ENCODE data around the gene TICAM2. TPM values are rescaled to one million over a fixed set of nuclear protein-coding genes. Genes with fewer than 3 reads are reported as not detected.

TICAM2 gene
- total RNA-seq, 1 experiment from 2014 or later = 0.24 TPM

DNA sequence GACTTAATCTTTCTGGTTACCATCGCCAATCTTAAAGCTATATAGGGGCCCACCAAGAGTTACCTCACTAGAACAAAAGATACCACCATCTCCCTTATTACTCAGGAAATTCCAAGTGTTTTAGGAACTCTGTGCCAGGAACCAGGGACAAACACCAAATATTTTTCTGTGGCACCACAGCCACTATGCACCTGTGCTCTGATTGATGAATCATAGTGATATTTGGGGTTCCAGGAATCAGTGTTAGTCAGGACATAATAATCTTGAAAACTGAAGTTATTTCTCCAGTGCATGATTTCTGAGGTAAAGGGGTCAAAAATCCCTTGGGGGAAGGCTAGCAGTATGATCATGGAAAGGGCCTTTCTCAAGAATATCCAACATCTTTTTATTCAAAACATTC is 33.7 kb upstream of the TICAM2 start:
- no peaks in the 10 kb centered on the region for H3K9me3 Mint-ChIP-seq
- H2BK12ac ChIP-seq (ENCODE audit: insufficient read length, low read depth, low read length) = no peak overlapping the region

More for the DNA sequence above, 33.7 kb upstream of the TICAM2 start:
- Histone ChIP-seq H2AK5ac (ENCODE audit: insufficient read length, low read length) (no peak overlapping the region), H3K4me1 (ENCODE audit: insufficient read depth, low read length) (no peaks in the 10 kb centered on the region), H4K20me1 (ENCODE audit: control insufficient read depth, insufficient read depth, insufficient read length) (no peaks in the 10 kb centered on the region), H2AFZ (ENCODE audit: low read length) (no peak overlapping the region), H3K4ac (ENCODE audit: low read depth, low read length) (no peak overlapping the region), H2BK120ac (ENCODE audit: low read depth, low read length, poor library complexity, severe bottlenecking) (no peak overlapping the region), H3K18ac (ENCODE audit: insufficient read length, low read depth, low read length) (no peak overlapping the region), H3K79me1 (ENCODE audit: insufficient read depth, low read depth, low read length, poor library complexity, severe bottlenecking) (no peaks in the 10 kb centered on the region), H3K27ac (ENCODE audit: insufficient read length, low read depth, low read length) (no peak overlapping the region), H3T11ph (ENCODE audit: low read length) (no peak overlapping the region), H2BK15ac (ENCODE audit: low read depth, low read length) (no peak overlapping the region), H4K91ac (ENCODE audit: insufficient read length, low read depth, low read length) (no peak overlapping the region), H4K8ac (replicated peaks; ENCODE audit: insufficient read length, low read depth, low read length) (no peak overlapping the region), H3K9me3 (ENCODE audit: control insufficient read depth, low read depth, low read length) (no peaks in the 10 kb centered on the region), H3K14ac (ENCODE audit: insufficient read depth, low read length) (no peak overlapping the region), H3K23me2 (ENCODE audit: insufficient read length, low read depth, low read length, poor library complexity, severe bottlenecking) (no peaks in the 10 kb centered on the region), H2BK20ac (ENCODE audit: low read depth, low read length, poor library complexity, severe bottlenecking) (no peak overlapping the region), H2BK5ac (ENCODE audit: insufficient read length, low read length) (no peak overlapping the region), H3K56ac (ENCODE audit: insufficient read length, low read depth, low read length) (no peak overlapping the region), H3K4me2 (ENCODE audit: insufficient read depth, insufficient read length, low read length) (no peak overlapping the region), H4K5ac (ENCODE audit: insufficient read length, low read depth, low read length) (no peak overlapping the region), H3K79me2 (ENCODE audit: insufficient read depth, low read length) (no peaks in the 10 kb centered on the region), H3K23ac (ENCODE audit: insufficient read length, low read depth, low read length) (no peak overlapping the region), H3K27me3 (ENCODE audit: insufficient read depth, low read length) (peaks cover 2% of the 10 kb centered on the region; the same call in 1 of the 2 replicates), H3K9ac (ENCODE audit: extremely low read depth, insufficient read length, low read length) (no peak overlapping the region)
- no peaks in the 10 kb centered on the region for H3K36me3 Mint-ChIP-seq (ENCODE audit: insufficient read depth in 1 of 3, low read depth in 3 of 3)
- no CpG with 5 or more reads among the region's 1 CpG for WGBS (ENCODE audit: extremely low coverage, insufficient read length, low lambda C conversion rate)
- peaks cover 40 to 46% of the 10 kb centered on the region in 2 experiments for H3K4me1 Mint-ChIP-seq
- DNase-seq = no peak
- H3K4me3 Mint-ChIP-seq = no peak overlapping the region
- no peaks in the 10 kb centered on the region for H3K27me3 Mint-ChIP-seq (ENCODE audit: low read depth)
- H3K27ac Mint-ChIP-seq = no peak overlapping the region
- TF ChIP-seq, protein P1, sequence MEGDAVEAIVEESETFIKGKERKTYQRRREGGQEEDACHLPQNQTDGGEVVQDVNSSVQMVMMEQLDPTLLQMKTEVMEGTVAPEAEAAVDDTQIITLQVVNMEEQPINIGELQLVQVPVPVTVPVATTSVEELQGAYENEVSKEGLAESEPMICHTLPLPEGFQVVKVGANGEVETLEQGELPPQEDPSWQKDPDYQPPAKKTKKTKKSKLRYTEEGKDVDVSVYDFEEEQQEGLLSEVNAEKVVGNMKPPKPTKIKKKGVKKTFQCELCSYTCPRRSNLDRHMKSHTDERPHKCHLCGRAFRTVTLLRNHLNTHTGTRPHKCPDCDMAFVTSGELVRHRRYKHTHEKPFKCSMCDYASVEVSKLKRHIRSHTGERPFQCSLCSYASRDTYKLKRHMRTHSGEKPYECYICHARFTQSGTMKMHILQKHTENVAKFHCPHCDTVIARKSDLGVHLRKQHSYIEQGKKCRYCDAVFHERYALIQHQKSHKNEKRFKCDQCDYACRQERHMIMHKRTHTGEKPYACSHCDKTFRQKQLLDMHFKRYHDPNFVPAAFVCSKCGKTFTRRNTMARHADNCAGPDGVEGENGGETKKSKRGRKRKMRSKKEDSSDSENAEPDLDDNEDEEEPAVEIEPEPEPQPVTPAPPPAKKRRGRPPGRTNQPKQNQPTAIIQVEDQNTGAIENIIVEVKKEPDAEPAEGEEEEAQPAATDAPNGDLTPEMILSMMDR (conservative IDR thresholded peaks at IDR 0.05) = no peak

All from H9 (cell line).